DND-41 (cell line): ENCODE results near the gene KCNAB1.

Experiments
- CTCF ChIP-seq: IDR thresholded peaks from 2 replicates; pipeline ENCODE4 v1.5.1; 2012; ENCODE audit warnings: borderline replicate concordance, low read length, moderate library complexity, mild to moderate bottlenecking; ENCODE audit not compliant: poor library complexity, severe bottlenecking; ENCODE audit errors: extremely low read depth
- EZH2 ChIP-seq: IDR thresholded peaks from 3 replicates; pipeline ENCODE4 v1.6.1; 2012; ENCODE audit warnings: borderline replicate concordance, low read depth, mild to moderate bottlenecking, moderate library complexity, low read length, inconsistent platforms; ENCODE audit not compliant: severe bottlenecking

- TF ChIP-seq CTCF: no peak
- TF ChIP-seq EZH2: no peak
Observed at GRCh38 chr3:156351783-156352182, 231.4 kb downstream of the KCNAB1 start.
